Cardiac muscle cell (in vitro differentiated cells and primary cell): ENCODE results near the gene PRCC. TPM values are rescaled to one million over a fixed set of nuclear protein-coding genes. Genes with fewer than 3 reads are reported as not detected.
A peak's percentile ranks its signal among the peaks of the same experiment; 100 is the strongest.

Experiments
- DNase-seq, 2 donors: peaks; one replicate each; pipeline versions ENCODE4 v3.0.0 to v3.0.0-alpha.2; 2010 to 2017; ENCODE audit warnings: low read depth in 1 of 2, low spot score in 1 of 2
- H3K27ac ChIP-seq: fragments of 200-600 bp; sonication (generic); 2 replicates; pipeline ENCODE4 v1.5.1; 2016
- H3K27me3 ChIP-seq: fragments of 200-600 bp; sonication (generic); 2 replicates; pipeline ENCODE4 v1.6.0; 2016; ENCODE audit warnings: control low read depth
- H3K36me3 ChIP-seq: fragments of 200-600 bp; sonication (generic); 2 replicates; pipeline ENCODE4 v1.5.1; 2016; ENCODE audit warnings: control low read depth
- H3K4me1 ChIP-seq: fragments of 200-600 bp; sonication (generic); 2 replicates; pipeline ENCODE4 v1.8.1; 2017; ENCODE audit warnings: low read depth, mild to moderate bottlenecking, mixed run types
- H3K4me3 ChIP-seq: fragments of 200-600 bp; sonication (generic); 2 replicates; pipeline ENCODE4 v1.5.1; 2016; ENCODE audit warnings: mild to moderate bottlenecking
- H3K9me3 ChIP-seq: fragments of 200-600 bp; sonication (generic); 2 replicates; pipeline ENCODE4 v1.5.1; 2017; ENCODE audit warnings: low read depth, mild to moderate bottlenecking, control low read depth
- polyA plus RNA-seq: library from polyadenylated mRNA; unstranded; fragments of >200 nt; fragmentation: Nextera tagmentation; extraction: Ambion mirVana; gene quantifications from 2 replicates; pipeline ENCODE4 v1.2.1, GENCODE V29; 2016
- total RNA-seq: library from RNA; depleted of rRNA; stranded (reverse); fragments of >200 nt; gene quantifications from 2 replicates; pipeline ENCODE4 v1.2.3, GENCODE V29; 2016
- TF ChIP-seq, protein P1 (sequence below): IDR thresholded peaks from 2 replicates; pipeline ENCODE4 v1.5.1; 2012; ENCODE audit warnings: low read depth, mild to moderate bottlenecking, low read length

PRCC gene
- total and polyA plus RNA-seq, 2 experiments from 2014 or later, result 118 to 126 TPM

DNA sequence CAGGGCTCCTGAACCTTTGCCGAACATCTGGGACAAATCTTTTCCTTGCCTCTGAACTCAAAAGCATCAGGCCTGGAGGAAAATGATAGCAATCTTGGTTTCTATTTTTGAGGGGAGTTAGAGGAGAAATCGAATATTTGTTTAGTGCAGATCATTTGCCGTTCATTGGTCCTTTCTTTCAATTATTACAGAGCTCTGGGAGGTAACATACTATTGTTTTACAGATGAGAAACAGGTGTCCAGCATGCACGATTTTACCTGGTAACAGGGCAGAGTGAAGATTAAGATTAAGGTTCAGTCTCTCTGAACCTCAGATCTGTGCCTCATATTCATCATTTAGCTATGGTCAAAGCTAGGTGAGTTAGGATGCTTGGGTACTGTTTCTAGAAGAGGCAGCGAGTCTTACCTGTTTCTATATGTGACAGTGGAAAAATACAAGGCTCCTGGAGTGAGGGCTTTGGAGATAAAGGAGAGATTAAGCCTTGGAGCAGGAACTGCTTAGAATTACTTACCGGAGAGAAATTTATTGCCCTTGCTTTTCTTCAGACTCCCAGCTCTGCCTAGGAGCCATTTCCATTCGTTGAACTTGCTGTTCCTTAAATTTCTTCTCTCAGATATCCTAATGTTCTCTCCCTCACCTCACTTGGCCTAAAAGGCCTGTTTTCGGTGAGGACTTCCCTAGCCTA lies 1.4 kb downstream of the PRCC start:
- peak overlapping the region; percentile 88 for H3K27ac ChIP-seq
- peak overlapping the region; percentile 83 for H3K4me3 ChIP-seq
- peaks cover 44% of the 10 kb centered on the region for H3K4me1 ChIP-seq
- H3K27me3 ChIP-seq, result no peaks in the 10 kb centered on the region
- H3K36me3 ChIP-seq, result no peaks in the 10 kb centered on the region
- no peaks in the 10 kb centered on the region for H3K9me3 ChIP-seq
- no peak for DNase-seq
- TF ChIP-seq, protein P1, sequence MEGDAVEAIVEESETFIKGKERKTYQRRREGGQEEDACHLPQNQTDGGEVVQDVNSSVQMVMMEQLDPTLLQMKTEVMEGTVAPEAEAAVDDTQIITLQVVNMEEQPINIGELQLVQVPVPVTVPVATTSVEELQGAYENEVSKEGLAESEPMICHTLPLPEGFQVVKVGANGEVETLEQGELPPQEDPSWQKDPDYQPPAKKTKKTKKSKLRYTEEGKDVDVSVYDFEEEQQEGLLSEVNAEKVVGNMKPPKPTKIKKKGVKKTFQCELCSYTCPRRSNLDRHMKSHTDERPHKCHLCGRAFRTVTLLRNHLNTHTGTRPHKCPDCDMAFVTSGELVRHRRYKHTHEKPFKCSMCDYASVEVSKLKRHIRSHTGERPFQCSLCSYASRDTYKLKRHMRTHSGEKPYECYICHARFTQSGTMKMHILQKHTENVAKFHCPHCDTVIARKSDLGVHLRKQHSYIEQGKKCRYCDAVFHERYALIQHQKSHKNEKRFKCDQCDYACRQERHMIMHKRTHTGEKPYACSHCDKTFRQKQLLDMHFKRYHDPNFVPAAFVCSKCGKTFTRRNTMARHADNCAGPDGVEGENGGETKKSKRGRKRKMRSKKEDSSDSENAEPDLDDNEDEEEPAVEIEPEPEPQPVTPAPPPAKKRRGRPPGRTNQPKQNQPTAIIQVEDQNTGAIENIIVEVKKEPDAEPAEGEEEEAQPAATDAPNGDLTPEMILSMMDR, result no peak

DNA sequence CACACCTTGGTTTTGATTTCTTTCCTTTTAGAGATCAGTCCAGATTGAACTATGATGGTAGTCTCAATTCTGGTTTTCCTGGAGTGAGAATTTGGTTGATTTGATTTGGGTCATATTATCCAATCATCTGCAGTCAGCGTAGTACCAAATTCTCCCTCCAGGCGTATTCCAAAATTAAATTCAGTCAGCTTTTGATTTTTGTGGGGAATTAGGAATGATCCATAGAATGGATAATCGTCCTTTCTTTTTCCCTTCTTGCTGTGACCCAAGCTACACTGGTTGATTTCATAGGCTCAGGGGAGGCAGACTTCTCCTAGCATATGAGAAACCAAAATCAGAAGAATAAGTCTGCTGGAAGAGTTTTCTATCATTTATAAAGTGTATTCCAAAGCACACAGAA lies 4.9 kb downstream of the PRCC start:
- Histone ChIP-seq H3K4me3 (peak overlapping the region; percentile 7), H3K9me3 (no peaks in the 10 kb centered on the region), H3K4me1 (peaks cover 49% of the 10 kb centered on the region), H3K27ac (peak overlapping the region; percentile 86), H3K36me3 (no peaks in the 10 kb centered on the region), H3K27me3 (no peaks in the 10 kb centered on the region)
- TF ChIP-seq, protein P1, result no peak
- no peak for DNase-seq

DNA sequence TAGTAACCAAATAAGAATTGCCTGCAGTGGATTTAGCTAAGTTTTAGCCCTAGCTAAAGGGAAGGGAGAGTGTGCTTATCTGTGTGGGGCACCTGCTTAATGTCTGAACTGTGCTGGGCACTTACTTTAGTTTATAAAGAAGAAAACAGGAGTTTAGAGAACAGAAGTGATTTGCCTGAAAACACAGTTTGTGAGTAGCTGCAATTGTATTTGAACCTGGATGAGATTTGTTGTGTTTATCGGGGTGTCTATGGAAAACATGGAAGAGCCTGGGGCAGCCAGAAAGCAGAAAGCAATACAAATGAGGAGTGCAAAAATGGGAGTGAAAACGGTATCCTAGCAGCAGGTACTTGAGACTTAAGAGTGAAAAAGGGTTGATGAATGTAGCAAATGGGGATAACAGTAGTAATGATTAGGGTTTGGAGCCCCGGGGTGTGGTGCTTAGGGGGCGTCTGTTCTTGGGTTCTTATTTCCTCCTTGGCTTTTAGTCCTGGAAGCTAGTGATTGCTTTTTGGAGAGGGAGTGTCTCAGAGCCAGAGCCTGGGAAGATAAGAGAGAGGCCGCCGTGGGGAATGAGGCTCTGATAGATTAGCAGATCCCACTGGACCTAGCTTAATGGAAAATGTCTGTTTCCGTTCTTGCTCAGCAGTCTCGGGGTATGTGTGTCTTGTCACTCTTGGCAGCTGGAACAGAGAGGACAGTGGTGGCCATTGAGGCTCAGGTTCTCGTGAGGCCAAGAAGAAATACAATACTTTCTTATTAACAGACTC lies 5.6 kb downstream of the PRCC start:
- Histone ChIP-seq H3K27ac (peak overlapping the region; percentile 86), H3K4me3 (peak overlapping the region; percentile 7), H3K27me3 (no peaks in the 10 kb centered on the region), H3K36me3 (no peaks in the 10 kb centered on the region), H3K9me3 (no peaks in the 10 kb centered on the region), H3K4me1 (peaks cover 56% of the 10 kb centered on the region)
- TF ChIP-seq, protein P1, result no peak
- peak; percentile 38 to 65 for DNase-seq

DNA sequence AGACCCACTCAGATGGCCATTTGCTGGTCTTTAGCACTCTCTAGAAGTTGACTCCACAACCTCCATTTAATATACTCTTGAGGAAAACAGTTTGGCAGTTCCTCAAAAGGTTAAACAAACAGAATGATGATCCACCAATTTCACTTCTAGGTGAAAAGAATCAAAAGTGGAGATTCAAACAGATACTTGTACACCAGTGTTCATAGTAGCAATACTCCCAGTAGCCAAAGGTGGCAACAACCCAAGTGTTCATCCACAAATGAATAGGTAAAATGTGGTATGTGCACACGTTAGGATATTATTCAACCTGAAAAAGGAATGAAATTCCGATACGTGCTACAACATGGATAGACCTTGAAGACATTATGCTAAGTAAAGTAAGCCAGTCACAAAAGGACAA lies 6.3 kb downstream of the PRCC start:
- Histone ChIP-seq H3K4me3 (peak overlapping the region; percentile 7), H3K4me1 (peaks cover 57% of the 10 kb centered on the region), H3K27me3 (no peaks in the 10 kb centered on the region), H3K27ac (peak overlapping the region; percentile 86), H3K36me3 (no peaks in the 10 kb centered on the region), H3K9me3 (no peaks in the 10 kb centered on the region)
- TF ChIP-seq, protein P1, result no peak
- no peak for DNase-seq

DNA sequence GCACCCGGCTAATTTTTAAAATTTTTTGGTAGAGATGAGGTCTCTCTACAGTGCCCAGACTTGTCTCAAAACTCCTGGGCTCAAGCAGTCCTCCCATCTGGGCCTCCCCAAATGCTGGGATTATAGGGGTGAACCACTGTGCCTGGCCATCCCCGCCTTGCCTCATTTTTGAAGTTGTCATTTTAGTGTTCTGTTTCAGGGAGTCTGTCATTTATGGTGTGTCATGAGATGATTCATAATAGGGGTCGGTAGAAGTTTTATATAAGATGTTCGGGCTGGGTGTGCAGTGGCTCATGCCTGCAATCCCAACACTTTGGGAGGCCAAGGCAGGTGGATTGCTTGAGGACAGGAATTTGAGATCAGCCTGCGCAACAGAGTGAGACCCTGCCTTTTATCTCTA lies 8.5 kb downstream of the PRCC start:
- Histone ChIP-seq H3K4me3 (no peak overlapping the region), H3K27me3 (no peaks in the 10 kb centered on the region), H3K9me3 (no peaks in the 10 kb centered on the region), H3K36me3 (no peaks in the 10 kb centered on the region), H3K4me1 (peaks cover 48% of the 10 kb centered on the region), H3K27ac (peak overlapping the region; percentile 71)
- DNase-seq, result no peak
- TF ChIP-seq, protein P1, result no peak
